ENCODE data around the gene RAD51B. TPM values are rescaled to one million over a fixed set of nuclear protein-coding genes. Genes with fewer than 3 reads are reported as not detected.
A peak's percentile ranks its signal among the peaks of the same experiment; 100 is the strongest.

RAD51B gene
- total RNA-seq, 1 experiment from 2014 or later = 29.9 TPM

DNA sequence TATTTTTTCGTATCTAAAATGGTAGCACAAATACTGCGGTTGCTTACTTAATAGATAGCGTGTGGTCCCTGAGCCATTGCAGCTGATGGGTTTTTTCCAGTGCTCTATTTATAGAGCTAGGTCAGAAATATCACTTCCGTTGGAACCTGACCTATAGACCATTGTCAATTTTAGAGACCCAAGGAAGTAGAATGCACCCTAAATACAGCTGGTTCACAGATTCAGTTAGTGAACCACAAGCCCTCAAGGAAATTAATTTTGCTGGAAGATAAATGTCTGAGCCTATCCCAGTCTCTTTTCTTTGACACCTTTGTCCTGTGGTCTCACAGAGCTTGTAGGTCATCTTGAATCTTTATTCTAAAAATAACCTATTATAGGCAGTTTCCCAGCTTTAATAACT, 582.3 kb downstream of the RAD51B start:
- peaks cover 43% of the 10 kb centered on the region for H3K4me1 ChIP-seq (replicated peaks; ENCODE audit: insufficient read depth)
- ChIA-PET POLR2A (ENCODE audit: unreplicated experiment) (interaction anchor here (0.5 kb wide), 1 partner anchor 231 kb away, joined by 4 read pairs; no protein-coding TSS in a partner anchor), CTCF (interaction anchor here (1.0 kb wide), 1 partner anchor 566 kb away, joined by 3 read pairs; no protein-coding TSS in a partner anchor)
- peak overlapping the region; percentile 77 for H3K27ac ChIP-seq
- no peaks in the 10 kb centered on the region for H3K27me3 ChIP-seq (ENCODE audit: insufficient read depth, low read depth)
- no peaks in the 10 kb centered on the region for H3K36me3 ChIP-seq (ENCODE audit: low read depth)
- DNase-seq = no peak
- intact Hi-C loops (cut with micrococcal nuclease; ENCODE audit: unreplicated experiment) = no loop called here
- H3K9me3 ChIP-seq (ENCODE audit: insufficient read depth, low read depth) = peaks cover 5% of the 10 kb centered on the region; the same call in 1 of the 2 replicates
- H3K4me3 ChIP-seq = no peak overlapping the region
- no peaks in the 10 kb centered on the region for H4K20me1 ChIP-seq (ENCODE audit: insufficient read depth)
- TF ChIP-seq EZH2 (IDR thresholded peaks at IDR 0.05; ENCODE audit: low read depth) = no peak
- TF ChIP-seq, protein P1, sequence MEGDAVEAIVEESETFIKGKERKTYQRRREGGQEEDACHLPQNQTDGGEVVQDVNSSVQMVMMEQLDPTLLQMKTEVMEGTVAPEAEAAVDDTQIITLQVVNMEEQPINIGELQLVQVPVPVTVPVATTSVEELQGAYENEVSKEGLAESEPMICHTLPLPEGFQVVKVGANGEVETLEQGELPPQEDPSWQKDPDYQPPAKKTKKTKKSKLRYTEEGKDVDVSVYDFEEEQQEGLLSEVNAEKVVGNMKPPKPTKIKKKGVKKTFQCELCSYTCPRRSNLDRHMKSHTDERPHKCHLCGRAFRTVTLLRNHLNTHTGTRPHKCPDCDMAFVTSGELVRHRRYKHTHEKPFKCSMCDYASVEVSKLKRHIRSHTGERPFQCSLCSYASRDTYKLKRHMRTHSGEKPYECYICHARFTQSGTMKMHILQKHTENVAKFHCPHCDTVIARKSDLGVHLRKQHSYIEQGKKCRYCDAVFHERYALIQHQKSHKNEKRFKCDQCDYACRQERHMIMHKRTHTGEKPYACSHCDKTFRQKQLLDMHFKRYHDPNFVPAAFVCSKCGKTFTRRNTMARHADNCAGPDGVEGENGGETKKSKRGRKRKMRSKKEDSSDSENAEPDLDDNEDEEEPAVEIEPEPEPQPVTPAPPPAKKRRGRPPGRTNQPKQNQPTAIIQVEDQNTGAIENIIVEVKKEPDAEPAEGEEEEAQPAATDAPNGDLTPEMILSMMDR (conservative IDR thresholded peaks at IDR 0.05) = no peak
- no peaks in the 10 kb centered on the region for H3K9me2 ChIP-seq (ENCODE audit: insufficient read depth)
- H3F3A ChIP-seq (ENCODE audit: insufficient read depth, low read depth) = 0 out of 2 replicates have a peak, but pooled peaks cover 7% of the 10 kb centered on the region
- no TSS peak for BruUV-seq (replicated peaks)
- no peak overlapping the region for H2AFZ ChIP-seq
- H3K79me2 ChIP-seq (ENCODE audit: low read depth) = no peaks in the 10 kb centered on the region
- H3K4me2 ChIP-seq = peak overlapping the region; percentile 14

DNA sequence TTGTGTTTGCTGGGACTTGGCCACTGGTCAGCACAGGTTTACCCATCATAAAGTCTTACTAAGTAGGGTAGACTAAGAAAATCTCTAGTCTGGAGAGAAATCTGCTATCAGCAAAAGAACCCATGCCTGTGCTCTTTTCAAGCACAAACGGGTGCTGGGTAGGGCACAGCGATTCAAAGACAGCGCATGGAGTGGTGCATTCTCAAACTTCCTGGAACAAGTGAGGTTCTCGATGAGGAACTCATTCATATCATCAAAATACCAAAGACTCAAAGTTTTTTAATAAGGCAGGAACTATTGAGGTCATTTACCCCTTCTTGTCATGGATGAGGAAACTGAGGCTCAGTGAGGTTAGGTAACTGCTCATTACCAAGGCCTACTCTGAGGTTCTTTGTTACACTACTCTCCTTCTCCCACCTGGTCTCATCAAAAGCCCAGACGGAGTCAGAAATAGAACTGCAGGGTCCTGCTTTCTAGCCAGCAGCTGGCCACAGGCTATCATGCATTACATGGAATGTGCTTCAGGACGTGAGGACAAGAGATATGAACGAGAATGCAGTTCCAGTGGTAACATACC, 583.0 kb downstream of the RAD51B start:
- no peak for TF ChIP-seq EZH2 (IDR thresholded peaks at IDR 0.05; ENCODE audit: low read depth)
- TF ChIP-seq, protein P1 (conservative IDR thresholded peaks at IDR 0.05) = no peak
- Histone ChIP-seq H3K27me3 (ENCODE audit: insufficient read depth, low read depth) (no peaks in the 10 kb centered on the region), H3K4me2 (no peak overlapping the region), H2AFZ (no peak overlapping the region), H3K4me3 (no peak overlapping the region), H3K9me2 (ENCODE audit: insufficient read depth) (no peaks in the 10 kb centered on the region), H3K9me3 (ENCODE audit: insufficient read depth, low read depth) (peaks cover 5% of the 10 kb centered on the region; the same call in 1 of the 2 replicates), H3K79me2 (ENCODE audit: low read depth) (no peaks in the 10 kb centered on the region), H3F3A (ENCODE audit: insufficient read depth, low read depth) (0 out of 2 replicates have a peak, but pooled peaks cover 7% of the 10 kb centered on the region), H3K36me3 (ENCODE audit: low read depth) (no peaks in the 10 kb centered on the region), H3K4me1 (replicated peaks; ENCODE audit: insufficient read depth) (peaks cover 48% of the 10 kb centered on the region), H4K20me1 (ENCODE audit: insufficient read depth) (no peaks in the 10 kb centered on the region), H3K27ac (no peak overlapping the region; the same call in 1 of the 2 replicates)
- DNase-seq = no peak
- BruUV-seq (replicated peaks) = no TSS peak
- intact Hi-C loops (cut with micrococcal nuclease; ENCODE audit: unreplicated experiment) = no loop called here
- CTCF ChIA-PET = no interaction called here
- POLR2A ChIA-PET (ENCODE audit: unreplicated experiment) = no interaction called here

DNA sequence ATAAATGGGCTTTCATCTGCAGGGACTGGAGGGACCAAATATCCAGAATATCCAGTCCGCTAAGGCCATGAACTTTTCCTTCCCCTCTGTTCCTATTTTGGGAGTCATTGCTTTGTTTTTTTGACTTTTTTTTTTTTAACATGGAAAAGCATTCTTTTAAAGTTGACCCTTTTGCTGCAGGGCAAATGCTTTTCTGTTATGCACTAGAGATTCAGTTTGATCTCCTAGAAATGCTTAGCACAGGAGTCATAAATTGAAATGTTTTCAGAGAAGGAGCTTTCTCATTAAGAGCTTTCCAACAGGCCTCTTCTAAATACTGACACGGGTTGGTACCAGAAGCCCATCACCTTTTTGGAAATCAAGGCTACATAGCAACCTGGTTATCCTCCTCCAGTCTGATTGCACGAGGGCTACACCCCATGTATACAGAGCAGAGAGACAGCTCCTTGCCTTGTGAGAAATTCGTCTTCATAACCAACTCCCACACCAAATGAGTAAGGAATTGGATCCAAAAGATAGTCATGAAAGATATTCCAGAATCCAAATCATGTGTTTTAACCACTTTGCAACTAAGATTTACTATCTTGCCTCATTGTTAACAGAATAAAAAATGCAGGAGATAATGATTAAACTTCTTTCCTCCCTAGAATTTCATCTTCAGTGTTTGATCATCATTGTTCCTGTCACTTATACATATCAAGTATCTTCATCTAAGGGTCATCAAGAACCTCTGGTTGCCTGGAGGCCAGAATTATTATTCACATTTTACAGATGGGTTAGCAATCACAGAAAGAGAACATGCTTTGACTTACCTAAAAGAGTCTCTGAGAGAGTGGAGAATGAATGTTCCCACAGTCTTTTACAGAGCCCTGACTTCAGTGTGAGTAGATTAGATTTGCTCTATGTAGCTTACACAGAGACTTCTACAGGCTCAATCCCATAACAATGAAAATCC, 583.9 kb downstream of the RAD51B start:
- Histone ChIP-seq H3K27ac (no peak overlapping the region), H3K4me3 (no peak overlapping the region)
- no TSS peak for BruUV-seq (replicated peaks)

More for the DNA sequence above, 583.9 kb downstream of the RAD51B start:
- Histone ChIP-seq H3K36me3 (ENCODE audit: low read depth) (no peaks in the 10 kb centered on the region), H3F3A (ENCODE audit: insufficient read depth, low read depth) (0 out of 2 replicates have a peak, but pooled peaks cover 7% of the 10 kb centered on the region), H2AFZ (no peak overlapping the region), H3K9me2 (ENCODE audit: insufficient read depth) (no peaks in the 10 kb centered on the region), H3K27me3 (ENCODE audit: insufficient read depth, low read depth) (no peaks in the 10 kb centered on the region), H4K20me1 (ENCODE audit: insufficient read depth) (no peaks in the 10 kb centered on the region), H3K79me2 (ENCODE audit: low read depth) (no peaks in the 10 kb centered on the region), H3K4me2 (no peak overlapping the region), H3K4me1 (replicated peaks; ENCODE audit: insufficient read depth) (peaks cover 56% of the 10 kb centered on the region), H3K9me3 (ENCODE audit: insufficient read depth, low read depth) (peaks cover 5% of the 10 kb centered on the region; the same call in 1 of the 2 replicates)
- TF ChIP-seq, protein P1 (conservative IDR thresholded peaks at IDR 0.05) = no peak
- TF ChIP-seq EZH2 (IDR thresholded peaks at IDR 0.05; ENCODE audit: low read depth) = no peak
- ChIA-PET POLR2A (ENCODE audit: unreplicated experiment) (no interaction called here), CTCF (no interaction called here)
- DNase-seq = no peak
- intact Hi-C loops (cut with micrococcal nuclease; ENCODE audit: unreplicated experiment) = no loop called here
